IMR-90 (cell line): ENCODE measurements around the gene SULT1B1. TPM values are rescaled to one million over a fixed set of nuclear protein-coding genes. Genes with fewer than 3 reads are reported as not detected.

Experiments
- ATAC-seq: fragments of 200-7000 bp; cut with Tn5 transposase; 2 replicates; pipeline ENCODE4 v1.9.1; 2020; ENCODE audit warnings: low read depth, mild to moderate bottlenecking, moderate library complexity
- BruUV-seq: library from RNA; stranded (reverse); fragments of 400-500 nt; replicated peaks from 2 replicates; lab custom pipeline; 2021; lab: Mats Ljungman, UMichigan
- CTCF ChIA-PET: fragments of 300-600 bp; formaldehyde crosslinking; extraction: SDS; loops from one replicate; lab custom pipeline; 2021; ENCODE audit warnings: antibody characterized with exemption; lab: Yijun Ruan, JAX
- POLR2A ChIA-PET: fragments of 300-600 bp; sonication (Branson Sonifier 250); formaldehyde crosslinking; loops from one replicate; lab custom pipeline; 2022; ENCODE audit warnings: antibody characterized with exemption; ENCODE audit not compliant: unreplicated experiment; lab: Charles Lee
- DNase-seq: peaks from one replicate; pipeline ENCODE4 v3.0.0; 2013
- H2AFZ ChIP-seq: replicated peaks from 2 replicates; pipeline ENCODE3; 2013; ENCODE audit warnings: low read length, mild to moderate bottlenecking; ENCODE audit not compliant: poor library complexity
- H2AK5ac ChIP-seq: 2 replicates; pipeline ENCODE4 v1.6.1; 2013; ENCODE audit warnings: low read depth, low read length, inconsistent platforms
- H2AK9ac ChIP-seq: replicated peaks from 2 replicates; pipeline ENCODE3; 2013; ENCODE audit warnings: mild to moderate bottlenecking, low read depth, low read length, moderate library complexity; ENCODE audit not compliant: poor library complexity
- H2BK120ac ChIP-seq: 2 replicates; pipeline ENCODE4 v1.6.1; 2013; ENCODE audit warnings: low read depth, low read length, inconsistent platforms
- H2BK15ac ChIP-seq: 3 replicates; pipeline ENCODE4 v1.6.1; 2013; ENCODE audit warnings: low read depth, low read length, inconsistent platforms
- H2BK20ac ChIP-seq: 2 replicates; pipeline ENCODE4 v1.6.1; 2013; ENCODE audit warnings: low read depth, mild to moderate bottlenecking, inconsistent platforms, low read length, moderate library complexity
- H2BK5ac ChIP-seq: 2 replicates; pipeline ENCODE4 v1.6.1; 2013; ENCODE audit warnings: mild to moderate bottlenecking, low read depth, low read length, inconsistent platforms; ENCODE audit not compliant: poor library complexity, severe bottlenecking
- H3K14ac ChIP-seq: replicated peaks from 2 replicates; pipeline ENCODE4 v1.6.1; 2013; ENCODE audit warnings: low read depth, low read length, inconsistent platforms
- H3K18ac ChIP-seq: 2 replicates; pipeline ENCODE4 v1.6.1; 2013; ENCODE audit warnings: low read depth, low read length, control low read depth
- H3K23ac ChIP-seq: 2 replicates; pipeline ENCODE4 v1.6.1; 2013; ENCODE audit warnings: low read depth, low read length, inconsistent platforms
- H3K27ac ChIP-seq: 2 replicates; pipeline ENCODE4 v1.5.1; 2013; ENCODE audit warnings: mild to moderate bottlenecking, control low read depth, low read length; ENCODE audit not compliant: insufficient read depth
- H3K27me3 ChIP-seq: 2 replicates; pipeline ENCODE4 v1.6.1; 2013; ENCODE audit warnings: low read length; ENCODE audit not compliant: control insufficient read depth, insufficient read depth
- H3K36me3 ChIP-seq: 2 replicates; pipeline ENCODE4 v1.6.1; 2013; ENCODE audit warnings: low read length, mixed read lengths; ENCODE audit not compliant: control insufficient read depth, insufficient read depth
- H3K4ac ChIP-seq: 2 replicates; pipeline ENCODE4 v1.6.1; 2013; ENCODE audit warnings: low read depth, low read length, inconsistent platforms
- H3K4me1 ChIP-seq: 2 replicates; pipeline ENCODE4 v1.6.1; 2013; ENCODE audit warnings: low read length, mixed read lengths; ENCODE audit not compliant: control insufficient read depth, insufficient read depth
- H3K4me2 ChIP-seq: 2 replicates; pipeline ENCODE4 v1.6.1; 2013; ENCODE audit warnings: low read depth, mild to moderate bottlenecking, control low read depth, low read length, moderate library complexity
- H3K4me3 ChIP-seq: 2 replicates; pipeline ENCODE4 v1.5.1; 2013; ENCODE audit warnings: low read depth, mild to moderate bottlenecking, control low read depth, low read length, moderate library complexity; ENCODE audit not compliant: insufficient read depth
- H3K56ac ChIP-seq: 2 replicates; pipeline ENCODE4 v1.6.1; 2013; ENCODE audit warnings: low read length, inconsistent platforms; ENCODE audit not compliant: insufficient read depth; ENCODE audit errors: extremely low read depth
- H3K79me1 ChIP-seq, 2 experiments: 2 replicates each; pipeline ENCODE4 v1.6.1; 2013; ENCODE audit warnings: low read length in 2 of 2, inconsistent platforms in 1 of 2, low read depth in 1 of 2
- H3K9ac ChIP-seq: 2 replicates; pipeline ENCODE4 v1.6.1; 2013; ENCODE audit warnings: low read depth, low read length, control low read depth
- H3K9me1 ChIP-seq: 2 replicates; pipeline ENCODE4 v1.6.1; 2013; ENCODE audit warnings: low read length, inconsistent platforms; ENCODE audit not compliant: insufficient read depth
- H3K9me3 ChIP-seq: 2 replicates; pipeline ENCODE4 v1.6.1; 2013; ENCODE audit warnings: low read length; ENCODE audit not compliant: control insufficient read depth, insufficient read depth
- H4K20me1 ChIP-seq: 2 replicates; pipeline ENCODE4 v1.6.1; 2013; ENCODE audit warnings: low read length, inconsistent platforms; ENCODE audit not compliant: insufficient read depth
- H4K5ac ChIP-seq: 2 replicates; pipeline ENCODE4 v1.6.1; 2013; ENCODE audit warnings: mild to moderate bottlenecking, low read depth, low read length, control low read depth
- H4K8ac ChIP-seq, 2 experiments: 2 replicates each; pipeline ENCODE4 v1.6.1; 2013; ENCODE audit warnings: low read depth in 2 of 2, low read length in 2 of 2, control low read depth in 1 of 2, inconsistent platforms in 1 of 2
- H4K91ac ChIP-seq: 2 replicates; pipeline ENCODE4 v1.6.1; 2013; ENCODE audit warnings: low read depth, low read length, inconsistent platforms; ENCODE audit not compliant: insufficient read depth
- CEBPB ChIP-seq: IDR thresholded peaks from 2 replicates; pipeline ENCODE4 v1.6.1; 2012; ENCODE audit warnings: low read depth, low read length, improper control_type of control experiment
- CHD1 ChIP-seq: IDR thresholded peaks from 2 replicates; pipeline ENCODE4 v1.6.1; 2012; ENCODE audit warnings: low read depth, low read length, improper control_type of control experiment
- MXI1 ChIP-seq: IDR thresholded peaks from 2 replicates; pipeline ENCODE4 v1.6.1; 2012; ENCODE audit warnings: low read depth, mild to moderate bottlenecking, low read length, moderate library complexity, borderline replicate concordance
- RCOR1 ChIP-seq: IDR thresholded peaks from 2 replicates; pipeline ENCODE4 v1.6.1; 2012; ENCODE audit warnings: mild to moderate bottlenecking, low read length, improper control_type of control experiment; ENCODE audit not compliant: insufficient replicate concordance
- USF2 ChIP-seq: fragments of 150-350 bp; IDR thresholded peaks from 2 replicates; pipeline ENCODE4 v1.6.1; 2017; ENCODE audit warnings: mild to moderate bottlenecking, antibody characterized with exemption, low read length, low read depth
- WGBS, 2 experiments: methylation state at CpG; one replicate each; pipeline versions ENCODE4 v1.1.5 to v1.1.7; 2013; ENCODE audit warnings: missing lambda C conversion rate in 2 of 2; ENCODE audit not compliant: insufficient read length in 1 of 2; ENCODE audit errors: extremely low coverage in 2 of 2; 5-methylcytosine and 5-hydroxymethylcytosine counted together
- dilution Hi-C: fragments of 300-500 bp; cut with HindIII; formaldehyde crosslinking; loops from one replicate; pipeline ENCODE4 v1.14.3; 2018; ENCODE audit warnings: low sequenced_read_pairs; ENCODE audit not compliant: unreplicated experiment
- in situ Hi-C: fragments of 300-500 bp; cut with MboI; formaldehyde crosslinking; loops from 3 replicates; pipeline ENCODE4 v1.14.3; 2019; ENCODE audit warnings: low sequenced_read_pairs, inconsistent platforms, mixed read lengths
- intact Hi-C: fragments of 100-400 bp; cut with micrococcal nuclease; formaldehyde crosslinking; loops from 2 replicates; pipeline ENCODE4 v1.10.0; 2022
- polyA plus RNA-seq, 3 experiments: library from polyadenylated mRNA; depleted of rRNA; stranded (reverse); fragments of >200 nt; gene quantifications; 2 replicates each; pipeline ENCODE4 v1.2.3, GENCODE V29; 2012; ENCODE audit warnings: low replicate concordance in 1 of 3
- total RNA-seq: library from RNA; depleted of rRNA; stranded (reverse); fragments of >200 nt; gene quantifications from 2 replicates; pipeline ENCODE4 v1.2.3, GENCODE V29; 2012
- TF ChIP-seq, protein P1 (sequence below): conservative IDR thresholded peaks from 2 replicates; pipeline ENCODE4 v1.5.1; 2012; ENCODE audit warnings: mild to moderate bottlenecking, low read depth, low read length, improper control_type of control experiment

SULT1B1 gene
- total and polyA plus RNA-seq, 2 of the 4 experiments (the other 2 are of a cell fraction), result 0.05 to 0.18 TPM

- Histone ChIP-seq H4K91ac (no peak overlapping the region), H2AFZ (no peak overlapping the region), H3K56ac (no peak overlapping the region), H3K79me1 (no peaks in the 10 kb centered on the region), H2AK9ac (no peak overlapping the region), H2BK20ac (no peak overlapping the region), H3K4me2 (no peak overlapping the region), H3K4ac (no peak overlapping the region), H3K36me3 (no peaks in the 10 kb centered on the region), H2BK120ac (no peak overlapping the region), H3K4me1 (no peaks in the 10 kb centered on the region), H3K9me3 (no peaks in the 10 kb centered on the region), H2BK5ac (no peak overlapping the region), H4K5ac (no peak overlapping the region), H2BK15ac (no peak overlapping the region), H3K27me3 (no peaks in the 10 kb centered on the region), H3K14ac (no peak overlapping the region), H4K8ac (no peak overlapping the region), H4K20me1 (no peaks in the 10 kb centered on the region), H2AK5ac (no peak overlapping the region), H3K9me1 (no peaks in the 10 kb centered on the region), H3K18ac (no peak overlapping the region), H3K4me3 (no peak overlapping the region), H3K9ac (no peak overlapping the region), H3K27ac (no peak overlapping the region), H3K23ac (no peak overlapping the region)
- intact Hi-C loops, result no loop called here
- ChIA-PET POLR2A (no interaction called here), CTCF (interaction anchor here (0.7 kb wide), 1 partner anchor 56 kb away, joined by 3 read pairs; no protein-coding TSS in a partner anchor)
- in situ Hi-C loops, result no loop called here
- DNase-seq (no peak), ATAC-seq (no peak)
- WGBS, 2 experiments, result no CpG with 5 or more reads among the region's 4 CpGs
- TF ChIP-seq, protein P1, sequence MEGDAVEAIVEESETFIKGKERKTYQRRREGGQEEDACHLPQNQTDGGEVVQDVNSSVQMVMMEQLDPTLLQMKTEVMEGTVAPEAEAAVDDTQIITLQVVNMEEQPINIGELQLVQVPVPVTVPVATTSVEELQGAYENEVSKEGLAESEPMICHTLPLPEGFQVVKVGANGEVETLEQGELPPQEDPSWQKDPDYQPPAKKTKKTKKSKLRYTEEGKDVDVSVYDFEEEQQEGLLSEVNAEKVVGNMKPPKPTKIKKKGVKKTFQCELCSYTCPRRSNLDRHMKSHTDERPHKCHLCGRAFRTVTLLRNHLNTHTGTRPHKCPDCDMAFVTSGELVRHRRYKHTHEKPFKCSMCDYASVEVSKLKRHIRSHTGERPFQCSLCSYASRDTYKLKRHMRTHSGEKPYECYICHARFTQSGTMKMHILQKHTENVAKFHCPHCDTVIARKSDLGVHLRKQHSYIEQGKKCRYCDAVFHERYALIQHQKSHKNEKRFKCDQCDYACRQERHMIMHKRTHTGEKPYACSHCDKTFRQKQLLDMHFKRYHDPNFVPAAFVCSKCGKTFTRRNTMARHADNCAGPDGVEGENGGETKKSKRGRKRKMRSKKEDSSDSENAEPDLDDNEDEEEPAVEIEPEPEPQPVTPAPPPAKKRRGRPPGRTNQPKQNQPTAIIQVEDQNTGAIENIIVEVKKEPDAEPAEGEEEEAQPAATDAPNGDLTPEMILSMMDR, result no peak
- TF ChIP-seq CHD1 (no peak), MXI1 (no peak), RCOR1 (no peak), CEBPB (no peak), USF2 (no peak)
- dilution Hi-C loops, result no loop called here
- no TSS peak for BruUV-seq
These were observed 58.7 kb downstream of the SULT1B1 start for GRCh38 chr4:69701696-69702095.
